A673 (cell line): ENCODE data around the gene PRPS2. TPM values are rescaled to one million over a fixed set of nuclear protein-coding genes. Genes with fewer than 3 reads are reported as not detected.

Source experiments
- BruUV-seq: library from RNA; stranded (reverse); fragments of 400-500 nt; replicated peaks from 2 replicates; lab custom pipeline; 2021; lab: Mats Ljungman, UMichigan
- CTCF ChIA-PET: fragments of 300-600 bp; sonication (Branson Sonifier 250); formaldehyde crosslinking; loops from one replicate; lab custom pipeline; 2022; ENCODE audit warnings: antibody characterized with exemption; lab: Charles Lee
- POLR2A ChIA-PET: fragments of 300-600 bp; sonication (Branson Sonifier 250); formaldehyde crosslinking; loops from one replicate; lab custom pipeline; 2022; ENCODE audit warnings: antibody characterized with exemption; ENCODE audit not compliant: low non-redundant PET; lab: Charles Lee
- DNase-seq: peaks from one replicate; pipeline ENCODE4 v3.0.0-alpha.2; 2015; ENCODE audit warnings: low spot score
- H3K27ac ChIP-seq: fragments of 200-600 bp; sonication (generic); 2 replicates; pipeline ENCODE4 v1.5.1; 2016; ENCODE audit warnings: mixed run types, low read depth, mild to moderate bottlenecking, mixed read lengths, antibody characterized with exemption, low read length; ENCODE audit not compliant: poor library complexity, severe bottlenecking
- H3K27me3 ChIP-seq: fragments of 200-600 bp; sonication (generic); replicated peaks from 2 replicates; pipeline ENCODE4 v1.6.1; 2017; ENCODE audit warnings: mixed run types, low read depth, mild to moderate bottlenecking, mixed read lengths, antibody characterized with exemption, low read length; ENCODE audit not compliant: insufficient read depth, poor library complexity
- H3K36me3 ChIP-seq: fragments of 200-600 bp; sonication (generic); 2 replicates; pipeline ENCODE4 v1.6.1; 2016; ENCODE audit warnings: mixed run types, mild to moderate bottlenecking, mixed read lengths, antibody characterized with exemption, low read length; ENCODE audit not compliant: insufficient read depth, poor library complexity, severe bottlenecking
- H3K4me1 ChIP-seq: fragments of 200-600 bp; sonication (generic); 2 replicates; pipeline ENCODE4 v1.6.1; 2017; ENCODE audit warnings: mixed run types, mild to moderate bottlenecking, mixed read lengths, antibody characterized with exemption, low read length; ENCODE audit not compliant: insufficient read depth, poor library complexity, severe bottlenecking
- H3K4me3 ChIP-seq: fragments of 200-600 bp; sonication (generic); 2 replicates; pipeline ENCODE4 v1.5.1; 2016; ENCODE audit warnings: low read depth, mixed run types, mild to moderate bottlenecking, mixed read lengths, low read length; ENCODE audit not compliant: poor library complexity, severe bottlenecking
- H3K9me3 ChIP-seq: fragments of 200-600 bp; sonication (generic); 2 replicates; pipeline ENCODE4 v1.6.1; 2016; ENCODE audit warnings: mixed run types, low read depth, mild to moderate bottlenecking, mixed read lengths, antibody characterized with exemption, low read length; ENCODE audit not compliant: poor library complexity, severe bottlenecking
- CTCF ChIP-seq: fragments of 300-800, 200-600 bp; sonication (generic); conservative IDR thresholded peaks from 2 replicates; pipeline ENCODE4 v1.5.1; 2017; ENCODE audit warnings: low read depth, mild to moderate bottlenecking, antibody characterized with exemption, low read length, moderate library complexity, mixed read lengths
- EZH2 ChIP-seq: fragments of 200-600 bp; sonication (generic); IDR thresholded peaks from 2 replicates; pipeline ENCODE4 v1.6.1; 2017; ENCODE audit warnings: borderline replicate concordance, low read depth, mild to moderate bottlenecking, mixed read lengths, antibody characterized with exemption, low read length; ENCODE audit not compliant: poor library complexity, severe bottlenecking
- intact Hi-C: fragments of 100-400 bp; cut with micrococcal nuclease; formaldehyde crosslinking; loops from one replicate; pipeline ENCODE4 v1.10.0; 2022; ENCODE audit not compliant: unreplicated experiment
- total RNA-seq: library from RNA; stranded (reverse); gene quantifications from 2 replicates; pipeline ENCODE4 v1.2.3, GENCODE V29; 2021

PRPS2 gene
- total RNA-seq, 1 experiment from 2014 or later, result 38.9 TPM

GRCh38 chrX:12871257-12871656 lies 80.0 kb downstream of the PRPS2 start:
- ChIA-PET CTCF (no interaction called here), POLR2A (no interaction called here)
- Histone ChIP-seq H3K4me3 (no peak overlapping the region), H3K27ac (no peak overlapping the region), H3K27me3 (no peaks in the 10 kb centered on the region), H3K36me3 (no peaks in the 10 kb centered on the region), H3K9me3 (no peaks in the 10 kb centered on the region), H3K4me1 (no peaks in the 10 kb centered on the region)
- no peak for DNase-seq
- TF ChIP-seq CTCF (no peak), EZH2 (no peak)
- intact Hi-C loops, result no loop called here
- BruUV-seq, result no TSS peak

- no peak for DNase-seq
- POLR2A ChIA-PET, result no interaction called here
- Histone ChIP-seq H3K9me3 (no peaks in the 10 kb centered on the region), H3K4me1 (no peaks in the 10 kb centered on the region), H3K4me3 (no peak overlapping the region), H3K27me3 (no peaks in the 10 kb centered on the region), H3K36me3 (no peaks in the 10 kb centered on the region), H3K27ac (no peak overlapping the region)
- intact Hi-C loops, result no loop called here
- no TSS peak for BruUV-seq
- CTCF ChIA-PET, result no interaction called here
- TF ChIP-seq CTCF (no peak), EZH2 (no peak)
These were observed 81.5 kb downstream of the PRPS2 start for GRCh38 chrX:12872741-12873140.

Other genes with a start within 250 kb of the PRPS2 start
- 0.11 TPM in 2 replicates for gene TLR7, start 75.7 kb downstream of the PRPS2 start, total RNA-seq
- gene TLR8, start 115.2 kb downstream of the PRPS2 start, total RNA-seq, result not detected in 2 replicates
- gene TMSB4X, start 183.7 kb downstream of the PRPS2 start, total RNA-seq, result 975 and 1,093 TPM in 2 replicates